H1 (cell line): ENCODE data around the gene HOMER3. TPM values are rescaled to one million over a fixed set of nuclear protein-coding genes. Genes with fewer than 3 reads are reported as not detected.

Experiments
- CTCF ChIA-PET: fragments of 300-600 bp; sonication (Branson Sonifier 250); formaldehyde crosslinking; loops from one replicate; lab custom pipeline; 2021; ENCODE audit not compliant: partially characterized antibody; lab: Charles Lee
- POLR2A ChIA-PET: fragments of 300-600 bp; sonication (Branson Sonifier 250); formaldehyde crosslinking; loops from one replicate; lab custom pipeline; 2021; ENCODE audit warnings: inconsistent platforms; ENCODE audit not compliant: partially characterized antibody; lab: Charles Lee
- DNase-seq, 2 experiments: peaks; one replicate each; pipeline versions ENCODE4 v3.0.0 to v3.0.0-alpha.2; 2010 to 2022; ENCODE audit warnings: low spot score in 2 of 2, low read depth in 1 of 2, mixed read lengths in 1 of 2
- FAIRE-seq: peaks from 2 replicates; lab custom pipeline; 2011; peaks lifted over from hg19 to GRCh38; lab: Jason Lieb, UNC
- H2AFZ ChIP-seq: 2 replicates; pipeline ENCODE4 v1.8.1; 2012; ENCODE audit warnings: low read length, inconsistent platforms
- H2AK5ac ChIP-seq: 2 replicates; pipeline ENCODE4 v1.6.1; 2013; ENCODE audit warnings: low read depth, low read length
- H2BK120ac ChIP-seq: replicated peaks from 2 replicates; pipeline ENCODE3; 2013; ENCODE audit warnings: low read depth, low read length, inconsistent platforms
- H2BK12ac ChIP-seq: 2 replicates; pipeline ENCODE4 v1.6.1; 2013; ENCODE audit warnings: low read depth, low read length
- H2BK15ac ChIP-seq: 2 replicates; pipeline ENCODE4 v1.6.1; 2013; ENCODE audit warnings: low read length
- H2BK20ac ChIP-seq: 2 replicates; pipeline ENCODE4 v1.6.1; 2013; ENCODE audit warnings: low read length
- H2BK5ac ChIP-seq: 2 replicates; pipeline ENCODE4 v1.6.1; 2013; ENCODE audit warnings: low read depth, low read length
- H3K14ac ChIP-seq: 2 replicates; pipeline ENCODE4 v1.6.1; 2013; ENCODE audit warnings: inconsistent platforms; ENCODE audit not compliant: insufficient read length
- H3K18ac ChIP-seq: 2 replicates; pipeline ENCODE4 v1.6.1; 2013; ENCODE audit warnings: low read length; ENCODE audit errors: extremely low read depth
- H3K23ac ChIP-seq: 2 replicates; pipeline ENCODE4 v1.6.1; 2013; ENCODE audit warnings: inconsistent platforms; ENCODE audit not compliant: insufficient read length
- H3K23me2 ChIP-seq: 2 replicates; pipeline ENCODE4 v1.6.1; 2013; ENCODE audit warnings: low read depth, low read length
- H3K27ac ChIP-seq: 2 replicates; pipeline ENCODE4 v1.6.1; 2011; ENCODE audit warnings: low read depth, low read length, inconsistent platforms
- H3K27me3 ChIP-seq, 4 experiments: replicated peaks in 1 of 4; 1 replicate in 1 of 4; 2 replicates in 3 of 4; pipeline versions ENCODE4 v1.6.1 to v1.8.1; 2011 to 2013; ENCODE audit warnings: low read length in 3 of 4, mild to moderate bottlenecking in 3 of 4, inconsistent platforms in 2 of 4, mixed read lengths in 2 of 4, moderate library complexity in 1 of 4; ENCODE audit not compliant: control insufficient read depth in 3 of 4, insufficient read depth in 3 of 4; ENCODE audit errors: extremely low read depth in 1 of 4
- H3K36me3 ChIP-seq, 4 experiments: 2 replicates each; pipeline versions ENCODE4 v1.6.1 to v1.8.1; 2011 to 2013; ENCODE audit warnings: mild to moderate bottlenecking in 4 of 4, low read length in 3 of 4, moderate library complexity in 2 of 4, control low read depth in 1 of 4, inconsistent platforms in 1 of 4; ENCODE audit not compliant: insufficient read depth in 4 of 4, control insufficient read depth in 2 of 4
- H3K4ac ChIP-seq: replicated peaks from 2 replicates; pipeline ENCODE3; 2013; ENCODE audit warnings: low read length, low read depth, mixed read lengths, inconsistent platforms; ENCODE audit not compliant: insufficient read length
- H3K4me1 ChIP-seq, 4 experiments: replicated peaks in 1 of 4; 1 replicate in 1 of 4; 2 replicates in 3 of 4; pipeline versions ENCODE4 v1.6.1 to v1.8.1; 2011 to 2013; ENCODE audit warnings: low read length in 3 of 4, inconsistent platforms in 2 of 4, mixed read lengths in 1 of 4; ENCODE audit not compliant: insufficient read depth in 4 of 4, control insufficient read depth in 3 of 4
- H3K4me2 ChIP-seq, 2 experiments: 2 replicates each; pipeline versions ENCODE4 v1.6.1 to v1.8.1; 2011 to 2013; ENCODE audit warnings: low read depth in 2 of 2, low read length in 2 of 2, control low read depth in 1 of 2, inconsistent platforms in 1 of 2, mild to moderate bottlenecking in 1 of 2; ENCODE audit not compliant: insufficient read depth in 1 of 2
- H3K4me3 ChIP-seq, 4 experiments: fragments of 200-600, 300-600 bp in 1 of 4; sonication (generic), shearing (Covaris generic), sonication (Bioruptor Twin) in 1 of 4; 2 replicates each; pipeline versions ENCODE4 v1.5.1 to v1.8.1; 2011 to 2016; ENCODE audit warnings: low read length in 4 of 4, low read depth in 3 of 4, control low read depth in 2 of 4, inconsistent platforms in 2 of 4, mild to moderate bottlenecking in 2 of 4, mixed read lengths in 1 of 4, moderate library complexity in 1 of 4; ENCODE audit not compliant: insufficient read depth in 2 of 4; ENCODE audit errors: extremely low read depth in 1 of 4
- H3K56ac ChIP-seq: replicated peaks from 2 replicates; pipeline ENCODE3; 2013; ENCODE audit warnings: low read depth, mild to moderate bottlenecking, mixed read lengths, low read length, inconsistent platforms; ENCODE audit not compliant: insufficient read length
- H3K79me1 ChIP-seq: 2 replicates; pipeline ENCODE4 v1.6.1; 2013; ENCODE audit warnings: low read depth, low read length, control low read depth
- H3K79me2 ChIP-seq, 2 experiments: 2 replicates each; pipeline versions ENCODE4 v1.6.1 to v1.8.1; 2012 to 2013; ENCODE audit warnings: low read length in 2 of 2, mild to moderate bottlenecking in 2 of 2, inconsistent platforms in 1 of 2; ENCODE audit not compliant: insufficient read depth in 2 of 2, control insufficient read depth in 1 of 2
- H3K9ac ChIP-seq, 4 experiments: replicated peaks in 1 of 4; 1 replicate in 1 of 4; 2 replicates in 3 of 4; pipeline versions ENCODE4 v1.6.1 to v1.8.1; 2011 to 2013; ENCODE audit warnings: low read depth in 3 of 4, low read length in 3 of 4, control low read depth in 2 of 4, mild to moderate bottlenecking in 2 of 4, moderate library complexity in 2 of 4, inconsistent platforms in 1 of 4; ENCODE audit errors: extremely low read depth in 1 of 4
- H3K9me3 ChIP-seq, 2 experiments: 2 replicates each; pipeline versions ENCODE4 v1.6.1 to v1.8.1; 2012 to 2013; ENCODE audit warnings: mild to moderate bottlenecking in 2 of 2, moderate library complexity in 2 of 2, control low read depth in 1 of 2, inconsistent platforms in 1 of 2, low read depth in 1 of 2, low read length in 1 of 2, mixed read lengths in 1 of 2; ENCODE audit not compliant: insufficient read depth in 2 of 2
- H4K20me1 ChIP-seq, 2 experiments: replicated peaks in 1 of 2; 2 replicates each; pipeline versions ENCODE3 to v1.8.1; 2011 to 2013; ENCODE audit warnings: inconsistent platforms in 2 of 2, low read length in 2 of 2, mild to moderate bottlenecking in 1 of 2; ENCODE audit not compliant: insufficient read depth in 2 of 2, control insufficient read depth in 1 of 2
- H4K5ac ChIP-seq: 2 replicates; pipeline ENCODE4 v1.6.1; 2013; ENCODE audit warnings: low read length, low read depth, mixed read lengths, inconsistent platforms; ENCODE audit not compliant: insufficient read length
- H4K8ac ChIP-seq: 2 replicates; pipeline ENCODE4 v1.8.0; 2013; ENCODE audit warnings: mild to moderate bottlenecking, moderate library complexity, low read length, inconsistent platforms; ENCODE audit not compliant: insufficient read depth; ENCODE audit errors: extremely low read depth
- H4K91ac ChIP-seq: replicated peaks from 2 replicates; pipeline ENCODE3; 2013; ENCODE audit warnings: low read length, mixed read lengths, inconsistent platforms; ENCODE audit not compliant: insufficient read length
- CHD2 ChIP-seq: IDR thresholded peaks from 2 replicates; pipeline ENCODE4 v1.6.1; 2012; ENCODE audit warnings: low read length, improper control_type of control experiment
- CTBP2 ChIP-seq: IDR thresholded peaks from 2 replicates; pipeline ENCODE4 v1.7.0; 2011; ENCODE audit warnings: borderline replicate concordance, mild to moderate bottlenecking, moderate library complexity, mixed read lengths, low read length; ENCODE audit not compliant: insufficient read depth, insufficient read length
- CTCF ChIP-seq, 3 experiments: IDR thresholded peaks; 1 replicate in 2 of 3; 2 replicates in 1 of 3; pipeline versions ENCODE4 v1.5.1 to v1.6.1; 2011; ENCODE audit warnings: low read length in 3 of 3, mild to moderate bottlenecking in 3 of 3, inconsistent platforms in 2 of 3, low read depth in 1 of 3, moderate library complexity in 1 of 3; ENCODE audit not compliant: insufficient read depth in 1 of 3; ENCODE audit errors: control extremely low read depth in 1 of 3
- EZH2 ChIP-seq: fragments of 200-600 bp; sonication (generic); IDR thresholded peaks from 2 replicates; pipeline ENCODE4 v1.7.1; 2012; ENCODE audit warnings: low read depth, mild to moderate bottlenecking, moderate library complexity, low read length, inconsistent platforms; ENCODE audit not compliant: severe bottlenecking
- HDAC6 ChIP-seq: IDR thresholded peaks from one replicate; pipeline ENCODE4 v1.7.1; 2012; ENCODE audit warnings: low read depth, mild to moderate bottlenecking, inconsistent platforms, low read length, moderate library complexity
- MAX ChIP-seq: IDR thresholded peaks from 2 replicates; pipeline ENCODE4 v1.6.1; 2012; ENCODE audit warnings: inconsistent platforms
- PHF8 ChIP-seq: fragments of 200-600 bp; sonication (generic); conservative IDR thresholded peaks from 2 replicates; pipeline ENCODE4 v1.7.1; 2012; ENCODE audit warnings: low read depth, mild to moderate bottlenecking, inconsistent platforms, low read length, moderate library complexity
- POLR2AphosphoS5 ChIP-seq: IDR thresholded peaks from 2 replicates; pipeline ENCODE4 v1.6.1; 2011; ENCODE audit warnings: low read depth, low read length
- SP2 ChIP-seq: IDR thresholded peaks from 2 replicates; pipeline ENCODE4 v1.6.1; 2012; ENCODE audit warnings: mild to moderate bottlenecking, low read length, inconsistent platforms
- TCF12 ChIP-seq: IDR thresholded peaks from 2 replicates; pipeline ENCODE4 v1.6.1; 2011; ENCODE audit warnings: low read depth, mild to moderate bottlenecking, low read length
- WGBS, 2 experiments: shearing (Covaris generic) in 1 of 2; methylation state at CpG; one replicate each; pipeline versions ENCODE4 v1.1.6 to v1.1.7; 2013 to 2015; ENCODE audit warnings: low lambda C conversion rate in 2 of 2, mixed read lengths in 2 of 2, inconsistent platforms in 1 of 2, low coverage in 1 of 2, missing lambda C conversion rate in 1 of 2; ENCODE audit not compliant: insufficient replicate concordance in 2 of 2, insufficient coverage in 1 of 2, insufficient read length in 1 of 2; ENCODE audit errors: extremely low coverage in 1 of 2, missing lambda C conversion rate in 1 of 2; 5-methylcytosine and 5-hydroxymethylcytosine counted together
- polyA plus RNA-seq, 7 experiments: library from polyadenylated mRNA; depleted of rRNA in 3 of 7; stranded (reverse) in 5 of 7; unstranded in 2 of 7; fragments of >200 nt in 5 of 7; fragments of 200-250 nt in 2 of 7; gene quantifications; 1 replicate in 5 of 7; 2 replicates in 1 of 7; 4 replicates in 1 of 7; pipeline versions ENCODE4 v1.2.1 to v1.2.3, GENCODE V29; 2011 to 2013; ENCODE audit warnings: missing spikeins in 2 of 7, mixed read lengths in 2 of 7
- total RNA-seq: library from RNA; stranded (reverse); fragmentation: NEBNext Ultra II Directional; extraction: Animal tissue kit (Norgen Biotek cat#: 25700); gene quantifications from 2 replicates; pipeline ENCODE4 v1.2.1, GENCODE V29; 2021

The HOMER3 gene
- total and polyA plus RNA-seq, 2 of the 8 experiments (the other 6 are each of a cell fraction or from before 2014, with no cell fraction given): 28.3 to 41.6 TPM

GRCh38 chr19:18949858-18950257 is 8.8 kb upstream of the HOMER3 start:
- no peak overlapping the region for H2AK5ac ChIP-seq
- POLR2A ChIA-PET: interaction anchor here (0.6 to 2.3 kb wide), 6 partner anchors 8 to 59 kb away, joined by 3 to 11 read pairs (median 4); no protein-coding TSS in a partner anchor
- no peak overlapping the region for H3K9ac ChIP-seq
- no peak overlapping the region for H4K8ac ChIP-seq
- DNase-seq (no peak), FAIRE-seq (no peak)
- WGBS, 2 experiments: 90% methylated on average over 3 of the region's 3 CpGs; no CpG with 5 or more reads in 1 of the 2 experiments
- H4K5ac ChIP-seq: no peak overlapping the region
- H2BK120ac ChIP-seq: no peak overlapping the region
- no peak overlapping the region for H3K23ac ChIP-seq
- no peaks in the 10 kb centered on the region for H3K27me3 ChIP-seq
- no peaks in the 10 kb centered on the region for H3K9me3 ChIP-seq
- H2BK5ac ChIP-seq: no peak overlapping the region
- H2BK20ac ChIP-seq: no peak overlapping the region
- H2AFZ ChIP-seq: no peak overlapping the region
- no peak overlapping the region for H3K4me2 ChIP-seq
- H4K91ac ChIP-seq: no peak overlapping the region
- no peak overlapping the region for H3K4me3 ChIP-seq
- H3K4ac ChIP-seq: no peak overlapping the region
- H3K56ac ChIP-seq: no peak overlapping the region
- no peaks in the 10 kb centered on the region for H3K79me2 ChIP-seq
- H2BK15ac ChIP-seq: no peak overlapping the region
- H3K27ac ChIP-seq: no peak overlapping the region
- H3K14ac ChIP-seq: no peak overlapping the region
- no peaks in the 10 kb centered on the region for H3K4me1 ChIP-seq
- H3K23me2 ChIP-seq: peaks cover 10% of the 10 kb centered on the region; the same call in 1 of the 2 replicates
- H4K20me1 ChIP-seq: peaks cover 0 to 2% of the 10 kb centered on the region in 2 experiments
- CTCF ChIA-PET: interaction anchor here (0.5 to 1.1 kb wide), 6 partner anchors 9 to 338 kb away, joined by 3 to 4 read pairs (median 3); no protein-coding TSS in a partner anchor
- H3K36me3 ChIP-seq: 0 out of 8 replicates have a peak, but pooled peaks cover 0 to 5% (median 0%) of the 10 kb centered on the region in 4 experiments
- no peak overlapping the region for H2BK12ac ChIP-seq
- no peak overlapping the region for H3K18ac ChIP-seq
- peaks cover 2% of the 10 kb centered on the region; the same call in 1 of the 2 replicates for H3K79me1 ChIP-seq
- no peak for TF ChIP-seq CTBP2
- TF ChIP-seq MAX: no peak
- TF ChIP-seq POLR2AphosphoS5: no peak
- TF ChIP-seq CHD2: no peak
- TF ChIP-seq SP2: no peak
- no peak for TF ChIP-seq TCF12
- TF ChIP-seq HDAC6: no peak
- TF ChIP-seq PHF8: no peak
- TF ChIP-seq CTCF (IDR thresholded peaks at IDR 0.05; ENCODE audit: control extremely low read depth in 1 of 3, insufficient read depth in 1 of 3, low read depth in 1 of 3, low read length in 3 of 3): no peak
- TF ChIP-seq EZH2: no peak
